HG03442 (cell line): ENCODE results near the gene ZNF649.

ENCODE experiments used
- ATAC-seq: cut with Tn5 transposase; IDR thresholded peaks from one replicate; pipeline ENCODE4 v1.9.1; 2021; ENCODE audit warnings: mild to moderate bottlenecking, moderate library complexity; ENCODE audit not compliant: unreplicated experiment

ZNF649 gene

GRCh38 chr19:51889934-51890333 is 14.9 kb downstream of the ZNF649 start:
- ATAC-seq, result no peak

GRCh38 chr19:51887522-51888498 is 17.0 kb downstream of the ZNF649 start, which contains the start of gene ZNF577:
Gene ZNF577, minus strand, starts transcription at chr19:51887951. Its CDS starts 7,569 bp downstream, at chr19:51880382.
- no peak for ATAC-seq

- ATAC-seq, result no peak
These were observed 20.1 kb downstream of the ZNF649 start for GRCh38 chr19:51884713-51885112.

GRCh38 chr19:51882518-51882917 is 22.3 kb downstream of the ZNF649 start:
- ATAC-seq, result no peak

- no peak for ATAC-seq
These were observed 31.7 kb downstream of the ZNF649 start for GRCh38 chr19:51873097-51873496.

- ATAC-seq, result no peak
These were observed 42.8 kb downstream of the ZNF649 start for GRCh38 chr19:51861870-51862622.
